SU-DHL-6 (cell line): ENCODE data around the gene SLC24A3.

Source experiments
- CTCF ChIP-seq: fragments of 200-600 bp; sonication (generic); IDR thresholded peaks from one replicate; pipeline ENCODE4 v1.5.1; 2017; ENCODE audit warnings: antibody characterized with exemption, mild to moderate bottlenecking, low read length, moderate library complexity; ENCODE audit not compliant: insufficient read depth, poor library complexity, severe bottlenecking
- EZH2phosphoT487 ChIP-seq: fragments of 200-600 bp; sonication (generic), shearing (Covaris generic); conservative IDR thresholded peaks from 2 replicates; pipeline ENCODE4 v1.6.1; 2018; ENCODE audit warnings: mild to moderate bottlenecking, antibody characterized with exemption, low read length, moderate library complexity, mixed read lengths

DNA sequence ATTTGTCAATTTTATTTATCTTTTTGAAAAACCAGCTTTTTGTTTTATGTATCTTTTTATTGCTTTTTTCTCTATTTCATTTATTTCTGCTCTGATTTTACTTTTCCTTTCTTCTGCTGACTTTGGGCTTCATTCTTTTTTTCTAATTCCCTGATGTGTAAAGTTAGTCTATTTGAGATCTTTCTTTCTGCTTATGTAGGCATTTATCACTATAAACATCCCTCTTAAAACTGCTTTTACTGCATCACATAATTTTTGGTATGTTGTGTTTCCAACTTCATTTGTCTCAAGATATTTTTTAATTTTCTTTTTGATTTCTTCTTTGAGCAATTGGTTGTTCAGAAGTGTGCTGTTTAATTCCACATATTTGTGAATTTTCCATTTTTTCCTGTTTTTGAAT lies 174.8 kb downstream of the SLC24A3 start:
- TF ChIP-seq CTCF (no peak), EZH2phosphoT487 (no peak)
